Immature natural killer cell (primary cell): ENCODE results near the gene ZNF624. TPM values are rescaled to one million over a fixed set of nuclear protein-coding genes. Genes with fewer than 3 reads are reported as not detected.

Source experiments
- DNase-seq, 3 donors: peaks; one replicate each; pipeline ENCODE4 v3.0.0; 2022; ENCODE audit warnings: mixed read lengths in 1 of 3
- H3K27ac Mint-ChIP-seq, 6 donors: one replicate each; pipeline ENCODE4 v1.8.0; 2020; ENCODE audit warnings: mixed read lengths in 6 of 6, mild to moderate bottlenecking in 5 of 6, inconsistent platforms in 4 of 6, moderate library complexity in 3 of 6
- H3K27me3 Mint-ChIP-seq, 3 donors: one replicate each; pipeline ENCODE4 v1.8.0; 2020 to 2021; ENCODE audit warnings: low read depth in 3 of 3, mild to moderate bottlenecking in 3 of 3, mixed read lengths in 3 of 3, moderate library complexity in 3 of 3, inconsistent platforms in 1 of 3
- H3K36me3 Mint-ChIP-seq, 3 donors: one replicate each; pipeline ENCODE4 v1.8.0; 2020; ENCODE audit warnings: mixed read lengths in 3 of 3, inconsistent platforms in 2 of 3, mild to moderate bottlenecking in 2 of 3
- H3K4me1 Mint-ChIP-seq, 2 donors: one replicate each; pipeline ENCODE4 v1.8.0; 2020; ENCODE audit warnings: inconsistent platforms in 2 of 2, mild to moderate bottlenecking in 2 of 2, mixed read lengths in 2 of 2, moderate library complexity in 1 of 2
- H3K4me3 Mint-ChIP-seq, 5 donors: one replicate each; pipeline ENCODE4 v1.8.0; 2020; ENCODE audit warnings: mild to moderate bottlenecking in 5 of 5, mixed read lengths in 5 of 5, inconsistent platforms in 3 of 5, moderate library complexity in 3 of 5
- H3K9me3 Mint-ChIP-seq, 6 donors: one replicate each; pipeline ENCODE4 v1.8.0; 2020; ENCODE audit warnings: mild to moderate bottlenecking in 6 of 6, mixed read lengths in 6 of 6, inconsistent platforms in 4 of 6, moderate library complexity in 3 of 6
- polyA plus RNA-seq, 3 donors: library from polyadenylated mRNA; unstranded; fragments of 300-500 nt; fragmentation: Illumina TruSeq; gene quantifications; one replicate each; pipeline ENCODE4 v1.2.3, GENCODE V29; 2021

ZNF624 gene
- polyA plus RNA-seq, 3 donors from 2014 or later, result 0.68 to 4.3 (median 3.9) TPM

DNA sequence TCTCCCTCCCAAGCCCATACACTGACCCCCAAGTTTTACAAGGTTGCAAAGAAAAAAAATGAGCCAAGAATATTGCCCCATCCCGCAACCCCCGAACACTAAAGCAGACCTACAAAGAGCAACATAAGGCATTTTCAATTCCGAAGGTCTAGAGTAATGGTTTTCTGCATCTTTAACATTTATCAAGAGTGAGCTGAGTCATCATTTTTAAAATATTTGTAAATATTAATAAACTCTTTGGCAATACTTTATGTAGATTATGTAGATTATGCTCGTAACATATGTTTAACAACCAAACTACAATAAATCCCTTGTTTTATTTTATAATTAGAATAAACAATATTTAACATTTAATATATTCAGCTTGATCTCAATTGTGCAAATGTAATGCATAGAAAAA is 1.4 kb downstream of the ZNF624 start:
- peaks cover 15 to 23% of the 10 kb centered on the region in 2 donors for H3K4me1 Mint-ChIP-seq
- DNase-seq, result no peak
- no peak overlapping the region for H3K27ac Mint-ChIP-seq
- no peaks in the 10 kb centered on the region for H3K9me3 Mint-ChIP-seq
- peaks cover 0 to 8% (median 7%) of the 10 kb centered on the region in 3 donors for H3K36me3 Mint-ChIP-seq
- H3K27me3 Mint-ChIP-seq, result peaks cover 0 to 2% (median 0%) of the 10 kb centered on the region in 3 donors
- peak overlapping the region in 4 of 5 donors; percentile 63 to 84 (median 78) for H3K4me3 Mint-ChIP-seq

GRCh38 chr17:16649585-16649984 is 4.1 kb downstream of the ZNF624 start:
- peaks cover 0 to 13% (median 8%) of the 10 kb centered on the region in 3 donors for H3K36me3 Mint-ChIP-seq
- no peak overlapping the region for H3K4me3 Mint-ChIP-seq

DNA sequence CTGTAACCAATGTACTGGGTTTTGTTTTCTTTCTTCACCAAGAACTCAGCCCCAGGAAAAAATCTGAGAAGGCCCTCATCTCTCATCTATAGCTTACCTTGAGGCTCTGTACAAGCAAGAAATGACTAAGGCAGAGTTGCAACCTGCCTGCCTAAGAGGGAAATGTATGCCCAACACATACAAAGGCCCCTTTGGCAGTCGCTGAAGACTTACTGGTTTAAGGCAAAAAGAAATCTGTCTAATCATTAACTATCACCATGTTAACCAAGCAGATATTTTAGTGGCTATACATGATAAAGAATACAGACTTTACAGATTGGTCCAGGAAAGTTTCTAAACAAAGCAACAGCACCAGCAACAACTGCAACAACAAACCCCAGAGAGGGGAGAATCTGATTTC is 14.2 kb downstream of the ZNF624 start:
- H3K4me1 Mint-ChIP-seq, result no peaks in the 10 kb centered on the region
- no peak overlapping the region for H3K27ac Mint-ChIP-seq
- H3K36me3 Mint-ChIP-seq, result peaks cover 9 to 52% (median 40%) of the 10 kb centered on the region in 3 donors
- peaks cover 0 to 2% (median 0%) of the 10 kb centered on the region in 3 donors for H3K27me3 Mint-ChIP-seq
- no peak overlapping the region for H3K4me3 Mint-ChIP-seq
- H3K9me3 Mint-ChIP-seq, result no peaks in the 10 kb centered on the region
- no peak for DNase-seq

More at GRCh38 chr17:16649585-16649984, 4.1 kb downstream of the ZNF624 start:
- Mint-ChIP-seq H3K27ac (no peak overlapping the region), H3K4me1 (peaks cover 15 to 23% of the 10 kb centered on the region in 2 donors), H3K27me3 (no peaks in the 10 kb centered on the region), H3K9me3 (no peaks in the 10 kb centered on the region)
- no peak for DNase-seq

DNA sequence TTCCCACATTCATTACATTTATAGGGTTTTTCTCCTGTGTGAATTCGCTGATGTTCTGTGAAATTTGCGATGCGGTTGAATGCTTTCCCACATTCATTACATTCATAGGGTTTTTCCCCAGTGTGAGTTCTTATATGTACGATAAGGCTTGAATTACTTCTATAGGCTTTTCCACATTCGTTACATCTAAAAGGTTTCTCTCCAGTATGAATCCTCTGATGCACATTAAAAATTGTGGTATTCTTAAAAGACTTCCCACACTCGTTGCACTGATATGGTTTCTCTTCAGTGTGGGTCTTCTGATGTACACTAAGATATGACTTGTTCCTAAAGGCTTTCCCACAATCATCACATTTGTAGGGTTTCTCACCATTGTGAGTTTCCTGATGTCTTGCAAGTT is 30.4 kb downstream of the ZNF624 start:
- no peaks in the 10 kb centered on the region for H3K4me1 Mint-ChIP-seq
- H3K27me3 Mint-ChIP-seq, result peaks cover 0 to 3% (median 0%) of the 10 kb centered on the region in 3 donors
- H3K4me3 Mint-ChIP-seq, result no peak overlapping the region
- peaks cover 42 to 88% (median 76%) of the 10 kb centered on the region in 6 donors for H3K9me3 Mint-ChIP-seq
- no peak for DNase-seq
- H3K27ac Mint-ChIP-seq, result no peak overlapping the region
- peaks cover 63 to 67% (median 66%) of the 10 kb centered on the region in 3 donors for H3K36me3 Mint-ChIP-seq

GRCh38 chr17:16622540-16623277 is 30.9 kb downstream of the ZNF624 start:
- Mint-ChIP-seq H3K9me3 (peaks cover 42 to 89% (median 75%) of the 10 kb centered on the region in 6 donors), H3K4me3 (no peak overlapping the region)

GRCh38 chr17:16617481-16618060 is 36.1 kb downstream of the ZNF624 start:
- no peaks in the 10 kb centered on the region for H3K4me1 Mint-ChIP-seq
- H3K4me3 Mint-ChIP-seq, result no peak overlapping the region
- H3K9me3 Mint-ChIP-seq, result peaks cover 40 to 84% (median 69%) of the 10 kb centered on the region in 6 donors
- H3K36me3 Mint-ChIP-seq, result peaks cover 24 to 35% (median 32%) of the 10 kb centered on the region in 3 donors
- no peak for DNase-seq
- H3K27ac Mint-ChIP-seq, result no peak overlapping the region
- no peaks in the 10 kb centered on the region for H3K27me3 Mint-ChIP-seq

More at GRCh38 chr17:16622540-16623277, 30.9 kb downstream of the ZNF624 start:
- Mint-ChIP-seq H3K27ac (no peak overlapping the region), H3K27me3 (peaks cover 0 to 3% (median 0%) of the 10 kb centered on the region in 3 donors), H3K36me3 (peaks cover 59 to 61% (median 60%) of the 10 kb centered on the region in 3 donors), H3K4me1 (no peaks in the 10 kb centered on the region)
- no peak for DNase-seq

- Mint-ChIP-seq H3K4me3 (no peak overlapping the region), H3K27me3 (peaks cover 0 to 23% (median 4%) of the 10 kb centered on the region in 3 donors), H3K36me3 (no peaks in the 10 kb centered on the region), H3K9me3 (peaks cover 4 to 19% (median 8%) of the 10 kb centered on the region in 6 donors), H3K4me1 (no peaks in the 10 kb centered on the region), H3K27ac (no peak overlapping the region)
- no peak for DNase-seq
These were observed 54.1 kb downstream of the ZNF624 start for GRCh38 chr17:16599537-16599936.

DNA sequence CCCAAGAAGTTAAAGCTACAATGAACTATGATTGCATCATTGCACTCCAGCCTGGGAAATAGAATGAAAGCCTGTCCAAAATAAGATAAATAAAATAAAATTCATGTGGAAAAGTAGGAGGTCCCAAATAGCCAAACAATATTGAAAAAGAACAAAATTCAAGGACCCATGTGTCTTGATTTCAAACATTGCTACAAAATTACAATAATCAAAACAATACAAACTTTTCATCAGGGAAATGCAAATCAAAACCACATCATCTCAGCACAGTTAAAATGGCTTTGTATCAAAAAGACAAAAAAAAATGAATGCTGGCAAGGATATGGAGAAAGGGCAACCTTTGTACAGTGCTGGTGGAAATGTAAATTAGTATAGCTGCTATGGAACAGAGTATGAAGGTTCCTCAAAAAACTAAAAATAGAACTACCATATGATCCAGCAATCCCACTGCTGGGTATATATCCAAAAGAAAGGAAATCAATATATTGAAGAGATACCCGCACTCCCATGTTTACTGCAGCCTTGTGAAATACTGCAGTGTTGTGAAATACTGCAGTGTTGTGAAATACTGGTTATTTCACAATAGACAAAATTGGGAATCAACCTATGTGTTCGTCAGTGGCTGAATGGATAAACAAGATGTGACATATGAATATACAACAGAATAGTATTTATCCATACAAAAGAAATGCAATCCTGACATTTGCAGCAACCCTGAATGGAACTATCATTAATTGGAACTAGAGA is 60.1 kb downstream of the ZNF624 start:
- H3K9me3 Mint-ChIP-seq, result no peaks in the 10 kb centered on the region
- H3K27me3 Mint-ChIP-seq, result peaks cover 5 to 42% (median 10%) of the 10 kb centered on the region in 3 donors
- H3K36me3 Mint-ChIP-seq, result no peaks in the 10 kb centered on the region
- H3K27ac Mint-ChIP-seq, result no peak overlapping the region
- peaks cover 0 to 8% of the 10 kb centered on the region in 2 donors for H3K4me1 Mint-ChIP-seq
- H3K4me3 Mint-ChIP-seq, result no peak overlapping the region
- DNase-seq, result no peak

DNA sequence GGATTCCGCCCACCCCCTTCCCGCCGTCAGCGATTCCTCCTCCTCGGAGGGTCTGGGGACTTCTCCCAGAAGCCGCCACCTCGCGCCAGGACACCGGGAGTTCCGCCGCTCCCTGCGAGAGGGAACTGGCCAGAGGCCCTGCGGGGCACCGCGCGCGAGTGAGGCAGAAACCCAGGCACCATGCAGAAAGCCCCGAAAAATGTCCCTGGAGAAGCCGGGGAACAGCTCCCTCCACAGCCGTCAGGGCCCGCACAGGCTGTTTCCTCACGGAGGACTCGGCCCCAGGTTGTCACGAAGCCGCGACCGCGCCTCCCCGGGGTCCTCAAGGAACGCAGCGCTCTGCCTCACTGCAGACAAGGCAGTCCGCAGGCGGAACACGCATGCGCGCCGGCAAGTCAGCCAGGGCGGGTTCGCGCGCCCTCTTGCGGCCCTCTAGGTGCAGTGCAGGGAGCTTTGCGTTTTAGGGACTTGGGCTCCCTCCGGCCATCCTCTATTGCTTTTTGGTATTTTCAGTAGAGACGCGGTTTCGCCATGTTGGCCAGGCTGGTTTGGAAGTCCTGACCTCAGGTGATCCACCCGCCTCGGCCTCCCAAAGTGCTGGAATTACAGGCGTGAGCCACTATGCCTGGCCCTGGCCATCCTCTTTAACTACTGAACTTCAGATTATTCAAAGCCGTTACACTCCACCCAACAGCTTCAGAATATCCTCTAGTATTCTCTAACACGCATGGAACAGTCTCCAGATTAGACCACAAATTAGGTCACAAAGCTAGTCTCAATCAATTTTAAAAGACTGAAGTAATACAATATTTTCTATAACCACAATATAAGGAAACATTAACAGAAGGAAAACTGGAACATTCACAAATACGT is 64.3 kb downstream of the ZNF624 start:
- H3K9me3 Mint-ChIP-seq, result no peaks in the 10 kb centered on the region
- DNase-seq, result peak; percentile 89 to 92 (median 90)
- H3K36me3 Mint-ChIP-seq, result no peaks in the 10 kb centered on the region
- no peak overlapping the region for H3K27ac Mint-ChIP-seq
- peaks cover 10 to 13% of the 10 kb centered on the region in 2 donors for H3K4me1 Mint-ChIP-seq
- H3K4me3 Mint-ChIP-seq, result peak overlapping the region; percentile 75 to 85 (median 78)
- peaks cover 10 to 39% (median 12%) of the 10 kb centered on the region in 3 donors for H3K27me3 Mint-ChIP-seq

- no peaks in the 10 kb centered on the region for H3K9me3 Mint-ChIP-seq
- peak overlapping the region in 1 of 5 donors; percentile 17 for H3K4me3 Mint-ChIP-seq
- no peaks in the 10 kb centered on the region for H3K36me3 Mint-ChIP-seq
- no peak for DNase-seq
- peaks cover 16 to 18% of the 10 kb centered on the region in 2 donors for H3K4me1 Mint-ChIP-seq
- no peak overlapping the region for H3K27ac Mint-ChIP-seq
- H3K27me3 Mint-ChIP-seq, result peaks cover 7 to 25% (median 12%) of the 10 kb centered on the region in 3 donors
These were observed 67.9 kb downstream of the ZNF624 start for GRCh38 chr17:16585796-16586195.

GRCh38 chr17:16584273-16584995 is 69.2 kb downstream of the ZNF624 start:
- Mint-ChIP-seq H3K36me3 (peaks cover 0 to 5% (median 0%) of the 10 kb centered on the region in 3 donors), H3K27ac (peak overlapping the region in 2 of 6 donors; percentile 52 to 56), H3K4me3 (peak overlapping the region; percentile 71 to 80 (median 78)), H3K4me1 (peaks cover 16 to 17% of the 10 kb centered on the region in 2 donors), H3K9me3 (peaks cover 0 to 3% (median 0%) of the 10 kb centered on the region in 6 donors), H3K27me3 (peaks cover 7 to 21% (median 19%) of the 10 kb centered on the region in 3 donors)
- peak; percentile 81 to 86 (median 84) for DNase-seq

- peaks cover 7 to 21% (median 20%) of the 10 kb centered on the region in 3 donors for H3K27me3 Mint-ChIP-seq
- peak overlapping the region in 1 of 6 donors; percentile 56 for H3K27ac Mint-ChIP-seq
- DNase-seq, result no peak
- H3K4me1 Mint-ChIP-seq, result peaks cover 12 to 16% of the 10 kb centered on the region in 2 donors
- peaks cover 0 to 3% (median 0%) of the 10 kb centered on the region in 6 donors for H3K9me3 Mint-ChIP-seq
- peaks cover 0 to 5% (median 0%) of the 10 kb centered on the region in 3 donors for H3K36me3 Mint-ChIP-seq
- H3K4me3 Mint-ChIP-seq, result peak overlapping the region; percentile 71 to 80 (median 78)
These were observed 69.9 kb downstream of the ZNF624 start for GRCh38 chr17:16583781-16584180.
